Measurements from ENCODE around the gene PNMA8A.
"Not testable (repeated sequence)": the region's sequence is repeated elsewhere in the genome, so short reads cannot be mapped to it uniquely, and the experiment has no call there.

The PNMA8A gene

GRCh38 chr19:46466536-46467196, 4.7 kb downstream of the PNMA8A start:
- FAIRE-seq, result no peak

DNA sequence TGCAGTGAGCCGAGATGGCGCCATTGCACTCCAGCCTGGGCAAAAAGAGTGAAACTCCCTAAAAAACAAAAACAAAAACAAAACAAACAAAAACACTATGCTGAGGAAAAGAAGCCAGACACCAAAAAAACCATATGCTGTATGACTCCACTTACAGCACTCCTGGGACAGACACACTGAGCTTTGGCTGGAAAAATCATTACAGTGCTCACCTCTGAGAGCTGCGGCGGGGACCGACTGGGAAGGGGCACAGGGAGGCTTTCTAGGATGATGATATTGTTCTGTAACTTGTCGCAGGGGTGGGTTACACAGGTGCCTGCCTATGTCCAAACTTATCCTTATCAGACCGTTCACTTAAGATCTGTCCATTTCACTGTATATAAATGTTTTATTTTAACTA, 7.8 kb downstream of the PNMA8A start:
- DNase-seq (ENCODE audit: low spot score) (no peak), FAIRE-seq (no peak)

More at GRCh38 chr19:46466536-46467196, 4.7 kb downstream of the PNMA8A start:
- peak; percentile 56 for DNase-seq (ENCODE audit: low spot score)

DNA sequence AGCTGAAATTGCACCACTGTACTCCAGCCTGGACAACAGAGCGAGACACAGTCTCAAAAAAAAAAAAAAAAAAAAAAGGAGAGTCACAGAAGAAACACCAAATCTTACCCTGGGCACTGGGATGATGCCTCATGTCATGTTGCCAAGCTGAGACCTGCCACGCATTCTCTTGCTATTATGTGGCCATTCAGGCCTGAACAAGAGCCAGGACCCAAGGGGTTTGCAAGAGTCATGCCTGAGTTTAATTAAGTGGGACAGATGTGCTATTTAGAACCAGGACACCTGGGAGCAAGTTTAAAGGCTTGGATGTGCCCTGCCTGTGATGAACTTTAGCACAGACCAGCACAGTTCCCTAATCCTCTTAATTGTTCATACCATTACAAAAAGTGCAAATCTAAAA, 9.8 kb downstream of the PNMA8A start:
- FAIRE-seq (no peak), DNase-seq (ENCODE audit: low spot score) (no peak)

DNA sequence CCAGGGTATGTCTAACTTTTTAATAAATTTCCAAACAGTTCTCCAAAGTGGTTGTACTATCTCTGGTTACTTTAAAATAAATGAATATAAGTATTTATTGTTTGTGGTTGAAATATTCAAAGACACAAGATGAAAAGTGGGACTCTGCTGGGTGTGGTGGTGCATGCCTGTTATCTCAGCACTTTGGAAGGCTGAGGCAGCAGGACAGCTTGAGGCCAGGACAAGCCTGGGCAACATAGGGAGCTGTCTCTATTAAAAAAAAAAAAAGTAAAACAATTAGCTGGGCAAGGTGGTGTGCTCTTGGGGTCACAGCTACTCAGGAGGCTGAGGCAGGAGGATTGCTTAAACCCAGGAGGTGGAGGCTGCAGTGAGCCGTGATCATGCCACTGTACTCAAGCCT, 10.4 kb downstream of the PNMA8A start:
- FAIRE-seq, result no peak
- DNase-seq (ENCODE audit: low spot score), result no peak

- no peak for DNase-seq (ENCODE audit: low spot score)
- FAIRE-seq, result no peak
Observed at GRCh38 chr19:46460055-46460454, 11.3 kb downstream of the PNMA8A start.

DNA sequence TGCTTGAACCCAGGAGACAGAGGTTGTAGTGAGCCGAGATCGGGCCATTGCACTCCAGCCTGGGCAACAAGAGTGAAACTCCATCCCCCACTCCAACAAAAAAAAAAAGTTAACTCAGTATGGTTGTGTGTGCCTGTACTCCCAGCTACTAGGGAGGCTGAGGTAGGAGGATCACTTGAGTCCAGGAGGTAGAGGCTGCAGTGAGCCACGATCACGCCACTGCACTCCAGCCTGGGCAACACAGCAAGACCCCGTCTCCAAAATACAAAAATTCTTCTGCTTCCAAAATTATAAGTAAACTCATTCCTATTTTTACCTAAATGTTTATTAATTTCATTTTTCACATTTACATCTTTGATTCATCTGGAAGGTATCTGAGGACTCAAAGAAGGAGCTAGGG, 14.4 kb downstream of the PNMA8A start:
- no peak for DNase-seq (ENCODE audit: low spot score)
- FAIRE-seq, result no peak

DNA sequence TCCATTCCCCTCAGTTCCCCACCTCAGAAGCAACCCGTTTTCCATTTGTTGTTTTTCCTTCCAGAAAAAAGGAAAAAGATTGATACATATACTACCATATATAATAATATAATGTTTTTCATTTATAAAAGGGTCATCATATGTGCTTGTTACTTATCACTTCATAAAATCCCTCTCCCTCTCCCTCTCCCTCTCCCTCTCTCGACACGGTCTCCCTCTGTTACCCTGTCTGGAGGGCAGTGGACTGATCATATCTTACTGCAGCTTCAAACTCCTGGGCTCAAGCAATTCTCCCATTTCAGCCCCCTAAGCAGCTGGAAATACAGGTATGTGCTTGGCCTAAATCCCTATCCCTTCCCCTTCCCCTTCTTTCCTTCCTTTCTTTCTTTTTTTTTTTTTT, 17.1 kb downstream of the PNMA8A start:
- FAIRE-seq, result no peak
- DNase-seq (ENCODE audit: low spot score), result no peak

DNA sequence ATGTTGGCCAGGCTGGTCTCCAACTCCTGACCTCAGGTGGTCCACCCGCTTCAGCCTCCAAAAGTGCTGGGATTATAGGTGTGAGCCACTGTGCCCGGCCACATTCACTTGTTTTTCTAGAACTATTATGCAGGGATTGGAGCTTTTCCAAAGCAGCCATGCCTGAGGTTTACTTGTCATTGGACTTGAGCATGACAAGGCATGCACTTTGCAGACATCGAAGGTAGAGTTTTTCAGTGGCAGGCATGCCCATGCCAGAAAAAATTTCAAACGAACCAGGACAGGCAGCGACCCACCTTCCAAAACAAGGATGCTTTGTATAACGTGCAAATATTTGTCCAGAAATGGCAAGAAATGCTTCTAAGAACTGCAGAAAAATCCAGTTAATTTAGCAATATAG, 17.7 kb downstream of the PNMA8A start:
- no peak for DNase-seq (ENCODE audit: low spot score)
- no peak for FAIRE-seq

- DNase-seq (ENCODE audit: low spot score) (no peak), FAIRE-seq (no peak)
Observed at GRCh38 chr19:46452186-46452585, 19.2 kb downstream of the PNMA8A start.

DNA sequence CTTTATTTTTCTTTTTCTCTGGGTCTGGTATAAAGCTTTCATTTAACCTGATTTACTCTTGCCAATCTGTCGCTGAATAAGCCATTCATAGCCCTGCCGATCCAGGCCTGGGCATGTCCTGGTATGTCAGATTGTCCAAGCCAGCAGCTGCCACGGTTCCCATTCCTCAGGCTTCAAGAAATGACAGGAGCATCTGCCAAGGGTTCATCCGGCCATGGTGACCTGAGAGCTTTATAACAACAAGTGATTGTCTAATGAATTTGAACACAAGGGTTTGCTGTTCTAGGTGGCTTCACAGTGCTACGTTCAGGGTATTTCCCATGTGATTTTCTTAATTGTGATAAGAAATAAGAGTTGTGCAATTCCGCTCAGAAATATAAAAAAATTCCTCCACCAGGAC, 20.0 kb downstream of the PNMA8A start:
- FAIRE-seq, result no peak

DNA sequence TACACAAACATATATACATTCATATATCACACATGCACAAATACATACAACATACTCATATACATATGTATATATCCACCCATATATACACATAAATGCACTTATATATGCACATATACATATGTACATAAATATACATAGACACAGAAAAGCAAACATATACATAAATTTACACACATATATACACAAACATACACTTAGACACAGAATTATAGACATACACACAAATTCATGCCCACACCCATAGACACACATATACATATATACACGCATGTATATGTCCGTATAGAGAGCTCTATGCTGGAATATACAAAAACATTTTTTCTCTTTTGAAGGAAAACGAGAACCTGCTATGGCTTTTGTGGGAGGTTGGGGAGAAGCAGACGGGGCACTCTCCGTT, 20.6 kb downstream of the PNMA8A start:
- DNase-seq (ENCODE audit: low spot score) (no peak), FAIRE-seq (no peak)

More for the DNA sequence above, 20.0 kb downstream of the PNMA8A start:
- DNase-seq (ENCODE audit: low spot score), result no peak

GRCh38 chr19:46449228-46449627, 22.1 kb downstream of the PNMA8A start:
- DNase-seq (ENCODE audit: low spot score) (no peak), FAIRE-seq (no peak)

- no peak for DNase-seq (ENCODE audit: low spot score)
- no peak for FAIRE-seq
Observed at GRCh38 chr19:46448601-46449000, 22.8 kb downstream of the PNMA8A start.

GRCh38 chr19:46447824-46448223, 23.5 kb downstream of the PNMA8A start:
- no peak for DNase-seq (ENCODE audit: low spot score)
- FAIRE-seq, result no peak

DNA sequence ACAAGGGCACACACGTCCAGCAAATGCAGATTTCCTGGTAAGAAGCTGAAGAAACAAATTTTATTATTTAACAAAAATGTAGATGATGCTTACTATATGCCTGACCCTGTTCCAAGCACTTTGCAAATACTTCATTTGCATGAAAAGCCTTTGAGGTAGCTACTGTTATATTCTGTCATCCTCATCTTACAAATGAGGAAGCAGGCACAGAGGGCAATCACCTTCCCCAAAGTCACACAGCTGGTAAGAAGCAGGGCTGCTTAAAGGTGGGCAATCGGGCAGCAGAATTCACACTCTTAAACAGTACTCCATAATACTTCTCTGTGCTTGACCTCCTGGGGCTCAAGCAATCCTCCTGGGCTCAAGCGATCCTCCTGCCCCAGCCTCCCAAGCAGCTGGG, 24.4 kb downstream of the PNMA8A start:
- no peak for FAIRE-seq

DNA sequence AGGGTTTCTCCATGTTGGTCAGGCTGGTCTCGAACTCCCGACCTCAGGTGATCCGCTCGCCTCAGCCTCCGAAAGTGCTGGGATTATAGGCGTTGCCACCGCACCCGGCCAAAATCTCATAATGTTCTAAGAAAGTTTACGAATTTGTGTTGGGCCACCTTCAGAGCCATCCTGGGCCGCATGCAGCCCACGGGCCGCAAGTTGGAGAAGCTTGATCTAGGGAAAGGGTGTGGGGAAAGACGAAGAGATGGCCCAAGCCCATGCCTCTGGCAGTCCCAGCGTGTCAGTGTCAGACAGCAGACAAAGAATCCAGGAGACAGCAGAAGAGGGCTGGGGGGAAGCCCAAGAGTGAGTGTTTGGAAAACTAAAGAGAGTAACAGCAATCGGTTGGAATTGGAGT, 25.3 kb downstream of the PNMA8A start:
- FAIRE-seq (no peak), DNase-seq (ENCODE audit: low spot score) (no peak)

More for the DNA sequence above, 24.4 kb downstream of the PNMA8A start:
- DNase-seq (ENCODE audit: low spot score), result no peak

GRCh38 chr19:46442808-46443450, 28.4 kb downstream of the PNMA8A start:
- FAIRE-seq, result no peak
- peak; percentile 63 for DNase-seq (ENCODE audit: low spot score)

- DNase-seq (ENCODE audit: low spot score), result no peak
- FAIRE-seq, result no peak
Observed at GRCh38 chr19:46441866-46442265, 29.5 kb downstream of the PNMA8A start.

DNA sequence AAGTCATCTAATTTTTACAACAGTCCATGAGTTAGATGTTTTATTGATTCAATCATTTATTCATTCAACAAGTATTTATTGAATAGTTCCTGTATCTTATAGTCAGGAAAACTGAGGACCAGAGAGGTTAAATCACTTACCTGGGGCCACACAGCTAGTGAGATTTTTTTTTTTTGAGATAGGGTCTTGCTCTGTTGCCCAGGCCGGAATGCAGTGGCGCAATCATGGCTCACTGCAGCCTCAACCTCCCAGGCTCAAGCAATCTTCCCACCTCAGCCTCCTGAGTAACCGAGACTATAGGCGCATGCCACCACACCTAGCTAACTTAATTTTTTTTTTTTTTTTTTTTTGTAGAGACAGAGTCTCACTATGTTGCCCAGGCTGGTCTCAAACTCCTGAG, 35.7 kb downstream of the PNMA8A start:
- not testable (repeated sequence) for FAIRE-seq; DNase-seq (ENCODE audit: low spot score)

DNA sequence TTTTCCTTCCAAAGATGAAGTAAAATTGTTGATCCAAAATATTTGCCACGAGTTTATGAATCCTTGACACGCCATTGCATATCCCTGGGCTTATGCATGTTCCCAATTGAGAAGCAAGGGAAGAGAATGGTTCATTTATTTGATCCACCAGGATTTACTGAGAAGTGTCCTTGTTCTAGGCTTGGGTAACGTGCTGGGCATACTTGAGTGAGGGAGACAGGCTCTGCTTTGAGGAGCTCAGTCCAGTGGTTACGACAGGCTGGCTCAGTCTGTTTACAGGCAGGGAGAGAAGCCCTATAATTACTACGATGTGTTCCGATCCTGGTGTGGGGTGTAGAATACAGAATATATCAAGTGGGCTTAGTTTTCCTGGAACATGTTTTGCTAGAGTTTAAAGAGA, 36.4 kb downstream of the PNMA8A start:
- DNase-seq (ENCODE audit: low spot score), result no peak

GRCh38 chr19:46433470-46433869, 37.9 kb downstream of the PNMA8A start:
- not testable (repeated sequence) for DNase-seq (ENCODE audit: low spot score); FAIRE-seq

More for the DNA sequence above, 36.4 kb downstream of the PNMA8A start:
- FAIRE-seq, result no peak

- FAIRE-seq, result no peak
- DNase-seq (ENCODE audit: low spot score), result no peak
Observed at GRCh38 chr19:46431824-46432223, 39.5 kb downstream of the PNMA8A start.

- no peak for DNase-seq (ENCODE audit: low spot score)
Observed at GRCh38 chr19:46429999-46430398, 41.4 kb downstream of the PNMA8A start.

More at GRCh38 chr19:46429999-46430398, 41.4 kb downstream of the PNMA8A start:
- no peak for FAIRE-seq
